GM21825 (cell line): Measurements from ENCODE around the gene ZNF654.
"Not testable (repeated sequence)": the region's sequence is repeated elsewhere in the genome, so short reads cannot be mapped to it uniquely, and the experiment has no call there.

Source experiments
- ATAC-seq: cut with Tn5 transposase; IDR thresholded peaks from one replicate; pipeline ENCODE4 v1.9.1; 2021; ENCODE audit warnings: mild to moderate bottlenecking, moderate library complexity; ENCODE audit not compliant: unreplicated experiment

ZNF654 gene

GRCh38 chr3:88059380-88060170 is 520 bp downstream of the ZNF654 start:
- ATAC-seq = no peak

DNA sequence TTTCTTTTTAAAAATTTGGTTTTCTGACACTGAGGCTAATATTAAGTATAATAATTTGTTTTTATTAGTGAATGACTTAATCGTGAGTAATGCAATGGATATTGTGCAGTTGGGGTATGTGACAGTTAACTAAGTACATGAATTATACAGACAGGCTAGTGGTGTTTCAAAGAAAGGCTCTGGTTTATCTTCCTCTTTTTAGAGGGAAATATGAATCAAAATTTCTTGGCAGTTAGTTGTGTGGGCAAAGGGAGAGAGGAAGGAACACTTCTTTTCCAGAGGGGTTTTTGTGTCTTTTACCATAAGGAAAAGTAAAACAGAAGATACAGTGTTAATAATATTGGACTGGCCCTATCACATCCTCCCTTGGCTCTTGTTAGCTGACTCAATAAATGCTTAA is 2.7 kb downstream of the ZNF654 start:
- ATAC-seq = no peak

DNA sequence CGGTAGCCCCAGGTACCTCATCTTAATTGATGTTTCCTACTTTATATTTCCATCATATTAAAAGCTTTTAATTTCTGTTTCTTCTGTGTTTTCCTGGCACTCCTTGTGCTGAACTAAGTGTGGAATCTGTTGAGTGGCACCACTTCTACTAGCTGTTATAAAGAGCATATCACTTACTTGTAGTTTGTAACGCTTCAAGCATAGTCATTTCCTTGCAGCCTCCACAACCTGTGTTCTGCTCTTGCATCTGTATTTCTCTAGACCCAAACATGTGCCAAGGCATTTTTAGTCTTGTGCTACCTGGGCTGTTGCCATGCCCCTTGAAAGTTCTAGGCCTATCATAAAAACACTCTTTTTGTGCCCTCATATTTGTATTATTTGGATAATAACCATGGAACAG is 16.0 kb downstream of the ZNF654 start:
- no peak for ATAC-seq

DNA sequence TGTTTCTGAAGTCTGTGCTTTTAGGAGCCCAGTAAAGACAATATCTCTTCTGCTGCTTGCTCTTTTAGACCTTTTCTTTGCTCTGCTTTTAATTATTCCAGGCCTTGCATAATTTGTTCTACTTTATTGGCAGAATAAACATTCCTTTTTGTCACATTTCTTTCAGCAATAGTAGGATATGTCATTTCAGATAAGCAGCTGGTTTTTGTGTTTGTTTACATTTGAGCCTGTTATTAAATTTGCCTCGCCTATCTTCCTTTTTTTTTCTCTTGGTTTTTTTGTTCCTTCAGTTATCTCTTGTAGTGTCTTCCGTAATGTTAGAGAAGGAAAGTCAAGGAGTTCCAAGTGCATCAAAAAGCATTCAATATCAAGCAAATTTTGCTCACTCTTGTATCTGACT is 16.4 kb downstream of the ZNF654 start:
- ATAC-seq = no peak

DNA sequence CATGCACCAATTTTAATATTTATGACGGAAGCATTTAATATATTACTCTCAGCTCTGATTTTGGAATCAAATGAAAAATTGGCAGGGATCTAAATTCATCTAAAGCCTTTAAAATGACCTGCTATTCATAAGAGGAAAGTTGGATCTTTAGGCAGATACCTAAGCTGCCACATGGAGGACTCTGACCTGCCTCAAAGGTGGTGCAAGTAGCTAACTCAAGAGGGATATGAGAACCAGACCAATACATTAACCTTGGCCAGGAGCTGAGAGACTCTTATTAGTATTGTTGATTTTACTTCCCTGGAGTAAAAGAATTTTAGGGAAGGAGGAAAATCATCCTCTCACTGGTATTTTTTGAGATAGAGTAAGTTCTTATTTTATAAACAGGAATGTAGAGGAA is 17.7 kb downstream of the ZNF654 start:
- no peak for ATAC-seq

DNA sequence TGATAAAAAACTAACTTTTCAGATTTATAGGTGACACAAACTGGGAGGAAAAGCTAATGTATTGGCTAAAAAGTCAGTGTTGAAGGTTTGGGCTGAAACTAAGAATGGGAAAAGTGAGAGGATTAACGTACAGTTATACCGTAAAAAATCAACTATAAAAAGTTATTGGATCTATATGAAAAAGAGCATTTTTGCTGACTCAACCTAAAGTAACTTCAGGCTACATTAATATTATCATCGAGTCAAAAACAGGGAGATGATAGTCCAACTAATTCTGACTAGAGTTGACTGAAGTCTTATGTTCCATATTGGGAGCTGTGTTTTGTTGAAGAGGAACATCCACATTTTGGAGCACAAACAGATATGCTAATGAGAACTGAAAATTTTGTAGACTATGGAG is 19.9 kb downstream of the ZNF654 start:
- ATAC-seq = no peak

GRCh38 chr3:88082854-88083253 is 23.8 kb downstream of the ZNF654 start:
- no peak for ATAC-seq

- ATAC-seq = no peak
Observed at GRCh38 chr3:88084097-88084501, 25.0 kb downstream of the ZNF654 start.

- ATAC-seq = no peak
Observed at GRCh38 chr3:88090681-88091080, 31.6 kb downstream of the ZNF654 start.

DNA sequence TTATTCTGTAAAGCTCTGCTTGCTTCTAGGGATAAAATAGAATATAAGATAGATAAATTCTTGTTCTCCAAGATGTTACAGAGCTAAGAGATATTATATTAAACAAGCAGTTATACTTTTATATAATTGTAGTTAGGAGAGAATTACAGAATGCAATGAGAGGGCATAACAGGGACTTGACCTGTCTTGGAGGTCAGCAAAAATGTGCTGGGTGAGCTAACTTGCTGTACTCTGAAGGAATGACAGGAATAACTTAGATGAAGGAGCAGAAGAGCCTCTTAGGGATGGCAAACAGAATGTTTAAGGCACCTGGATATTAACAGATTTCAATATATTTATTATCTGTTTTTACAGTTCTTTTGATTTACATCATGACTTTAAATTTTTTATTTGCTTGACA is 33.2 kb downstream of the ZNF654 start:
- no peak for ATAC-seq

DNA sequence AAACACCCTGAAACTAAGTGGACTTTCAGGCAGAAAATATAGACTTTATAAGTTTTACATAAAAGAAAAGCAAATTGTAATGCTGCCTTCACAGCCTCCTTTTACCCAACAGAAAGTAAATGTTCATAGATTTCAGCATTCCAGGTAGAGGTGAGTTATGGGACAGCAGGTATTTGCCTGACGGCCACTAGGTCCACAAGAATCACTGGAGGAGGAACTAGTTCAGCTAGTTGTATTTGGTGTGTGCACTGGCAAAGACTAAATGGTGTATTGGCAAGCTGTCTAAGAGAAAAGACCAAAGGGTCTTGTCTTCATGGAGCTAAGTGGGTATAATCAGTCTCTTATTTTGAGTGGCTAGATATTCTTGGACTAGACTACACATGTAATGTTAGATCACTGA is 34.2 kb downstream of the ZNF654 start:
- ATAC-seq = no peak

DNA sequence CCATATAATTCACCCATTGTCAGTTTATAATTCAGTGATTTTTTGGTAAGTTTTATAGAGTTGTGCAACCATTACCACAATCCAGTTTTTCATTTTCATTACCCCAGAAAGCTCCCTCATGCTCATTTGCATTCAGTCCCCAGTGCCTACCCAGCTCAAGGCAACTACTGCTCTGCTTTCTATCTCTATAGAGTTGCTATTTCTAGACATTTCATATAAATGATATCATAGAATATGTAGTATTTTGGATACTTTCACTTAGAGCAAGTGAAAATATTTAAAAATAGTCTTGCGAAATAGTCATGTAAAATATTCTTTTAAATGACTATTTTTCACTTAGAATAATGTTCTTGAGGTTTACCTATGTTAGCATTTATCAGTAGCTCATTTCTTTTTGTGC is 42.1 kb downstream of the ZNF654 start:
- no peak for ATAC-seq

DNA sequence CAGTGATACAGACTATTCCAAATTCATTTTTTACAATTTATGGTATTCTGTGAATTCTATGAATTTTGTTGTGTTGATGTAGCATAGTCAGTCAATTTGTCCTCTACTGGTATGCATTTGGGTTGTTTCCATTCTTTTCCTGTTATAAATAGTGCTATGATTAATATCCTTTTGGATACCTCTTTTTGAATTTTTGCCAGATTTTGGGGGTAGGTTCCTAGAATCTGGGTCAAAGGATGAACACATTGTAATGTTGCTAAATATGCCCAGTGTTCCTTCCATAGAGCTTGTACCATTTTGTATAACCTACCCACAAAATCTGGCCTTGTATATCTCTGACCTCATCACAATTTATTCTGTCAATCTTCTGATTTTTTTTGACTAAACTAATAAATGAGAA is 46.3 kb downstream of the ZNF654 start:
- no peak for ATAC-seq

DNA sequence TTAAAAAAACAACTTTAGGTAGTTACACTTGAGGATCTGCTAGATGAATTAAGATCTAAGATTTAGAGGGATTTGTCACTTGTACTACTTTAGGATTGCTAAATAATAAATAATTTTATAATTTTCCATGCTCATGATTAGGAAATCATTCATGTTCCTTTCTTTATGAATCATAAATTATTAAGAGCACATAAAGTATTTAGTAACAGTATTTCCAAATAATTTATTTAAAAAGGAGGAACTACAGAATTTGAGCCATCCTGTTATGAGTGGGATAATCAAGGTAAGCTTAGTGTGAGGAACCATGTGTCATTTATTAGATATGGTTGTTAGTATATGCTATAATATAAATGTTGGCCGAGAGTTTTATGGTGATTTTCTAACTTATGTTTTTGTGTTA is 53.2 kb downstream of the ZNF654 start:
- no peak for ATAC-seq

DNA sequence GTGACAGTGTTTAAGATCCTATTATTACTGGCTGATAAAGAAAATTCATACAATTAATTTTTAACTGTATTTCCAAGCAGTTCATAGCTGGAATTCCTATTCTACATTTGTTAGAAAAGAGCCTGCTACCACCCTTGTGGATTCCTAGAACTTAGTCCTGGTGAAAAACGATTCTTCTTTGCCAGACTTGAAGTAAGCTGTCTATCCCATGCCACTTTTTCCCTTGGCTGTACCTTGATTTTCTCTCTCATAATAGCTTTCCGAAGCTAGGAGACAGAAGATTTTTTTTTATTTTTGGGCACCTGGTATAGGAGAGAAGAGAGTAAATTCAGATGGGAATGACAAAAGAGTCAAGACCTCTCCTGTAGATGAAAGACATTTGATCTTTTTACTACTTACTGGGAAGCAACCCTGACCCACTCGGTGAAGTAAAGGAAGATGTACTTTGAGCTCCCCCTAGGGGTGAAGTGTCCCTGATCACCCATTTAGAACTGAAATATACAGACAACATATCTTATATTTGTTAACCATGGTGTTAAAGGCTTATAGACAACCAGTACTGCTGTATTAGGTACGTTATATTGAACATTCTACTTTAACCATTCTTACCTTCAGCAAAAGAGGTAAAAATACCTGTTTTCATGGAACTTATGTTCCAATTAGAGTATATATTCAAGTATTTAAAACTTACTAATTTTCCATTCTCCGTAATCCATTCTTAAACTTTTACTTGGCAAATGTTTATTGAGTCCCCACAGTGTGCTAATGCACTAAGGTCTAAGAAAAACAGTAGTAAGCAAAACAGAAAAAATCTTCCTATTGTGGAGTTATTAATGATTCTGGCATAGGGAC is 54.5 kb downstream of the ZNF654 start:
- peak; percentile 87 for ATAC-seq

DNA sequence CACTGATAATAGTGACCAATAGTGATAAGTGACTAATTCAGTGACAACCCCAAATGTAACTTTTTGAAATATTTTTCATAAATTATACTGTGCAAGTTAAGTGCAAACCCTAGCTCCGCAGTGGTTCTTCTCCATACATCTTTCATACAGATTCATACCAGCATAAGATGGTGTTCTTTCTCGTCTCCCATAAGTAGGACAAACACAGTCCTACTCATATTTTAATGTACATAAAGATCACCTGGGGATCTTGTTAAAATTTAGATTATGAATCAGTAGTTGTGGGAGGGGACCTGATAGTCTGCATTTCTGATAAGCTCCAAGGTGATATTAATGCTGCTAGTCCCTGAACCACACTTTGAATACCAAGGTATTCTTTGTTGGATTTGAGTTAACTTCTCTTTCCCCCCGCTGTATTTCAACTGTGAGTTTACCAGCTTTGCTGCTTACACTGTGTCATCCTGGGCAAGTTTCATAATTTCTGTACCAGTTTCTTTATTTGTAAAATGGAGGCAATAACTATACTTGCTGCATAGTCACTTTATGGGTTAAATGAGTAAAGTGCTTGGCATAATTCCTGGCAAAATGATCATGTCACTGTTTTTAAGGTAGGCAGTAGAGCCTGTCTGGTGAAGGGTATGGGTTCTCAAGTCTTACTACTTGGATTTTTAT is 56.0 kb downstream of the ZNF654 start:
- ATAC-seq = no peak

- no peak for ATAC-seq
Observed at GRCh38 chr3:88117683-88118082, 58.6 kb downstream of the ZNF654 start.

GRCh38 chr3:88118603-88119002 is 59.5 kb downstream of the ZNF654 start:
- not testable (repeated sequence) for ATAC-seq

- ATAC-seq = no peak
Observed at GRCh38 chr3:88123526-88123925, 64.5 kb downstream of the ZNF654 start.

DNA sequence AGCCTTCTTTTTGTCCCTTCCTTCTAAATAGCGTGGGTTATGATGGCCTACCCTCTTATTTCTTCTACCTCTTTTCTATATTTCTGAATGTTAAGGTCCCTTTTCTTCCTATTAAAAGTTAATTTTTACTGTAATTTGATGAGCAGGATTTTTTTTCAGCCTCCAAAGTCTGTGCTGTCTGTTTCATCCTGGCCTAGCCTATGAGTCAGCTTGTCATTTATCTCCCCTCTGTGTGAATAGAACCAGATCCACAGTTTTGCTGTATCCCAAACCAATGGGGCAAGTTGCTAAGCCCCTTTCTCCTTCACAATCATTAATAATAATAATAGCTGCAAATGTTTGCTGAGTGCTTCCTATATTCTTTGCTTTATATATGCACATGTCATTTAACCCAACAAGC is 72.6 kb downstream of the ZNF654 start:
- no peak for ATAC-seq

DNA sequence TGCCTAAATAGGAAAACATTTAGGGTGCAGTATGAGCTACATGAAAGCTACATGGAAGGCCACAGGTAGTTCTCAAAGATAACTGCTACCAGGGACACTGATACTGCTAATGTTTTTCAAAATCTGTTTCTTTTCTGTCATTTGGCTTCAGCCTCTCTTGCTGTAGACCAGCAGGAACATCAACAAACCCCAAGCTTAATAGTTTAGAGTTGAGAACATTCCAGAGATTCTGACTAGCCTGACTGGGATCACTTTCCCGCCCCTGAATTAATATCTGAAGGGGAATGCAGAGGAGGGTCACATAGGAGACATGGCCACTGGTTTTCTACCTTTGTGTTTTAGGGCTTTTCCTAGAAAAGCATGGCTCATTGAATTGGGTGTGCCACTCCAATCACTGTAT is 73.8 kb downstream of the ZNF654 start:
- ATAC-seq = no peak
